ENCODE measurements around the gene DLX2.

DNA sequence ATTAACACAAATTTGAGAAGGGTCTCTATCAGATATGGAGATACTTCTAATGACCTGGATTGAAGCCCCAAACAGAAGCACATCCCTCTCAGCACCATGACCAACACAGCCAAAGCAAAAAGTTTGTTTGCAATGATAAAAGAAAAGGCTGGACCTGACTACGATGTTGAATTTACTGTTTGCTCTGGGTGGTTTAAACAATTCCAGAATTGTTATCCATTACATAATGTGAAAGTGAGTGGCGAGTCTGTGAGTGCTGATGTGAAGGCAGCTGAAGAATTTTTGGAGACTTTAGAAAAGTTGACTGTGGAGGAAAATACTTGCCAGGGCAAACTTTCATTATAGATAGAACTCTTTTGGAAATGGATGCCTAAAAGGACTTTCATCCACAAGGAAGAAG, 17.4 kb upstream of the DLX2 start:
- no peak for TF ChIP-seq BACH2 (CRISPR knock-in tag; IDR thresholded peaks at IDR 0.05; ENCODE audit: borderline replicate concordance)
- TF ChIP-seq, protein P1, sequence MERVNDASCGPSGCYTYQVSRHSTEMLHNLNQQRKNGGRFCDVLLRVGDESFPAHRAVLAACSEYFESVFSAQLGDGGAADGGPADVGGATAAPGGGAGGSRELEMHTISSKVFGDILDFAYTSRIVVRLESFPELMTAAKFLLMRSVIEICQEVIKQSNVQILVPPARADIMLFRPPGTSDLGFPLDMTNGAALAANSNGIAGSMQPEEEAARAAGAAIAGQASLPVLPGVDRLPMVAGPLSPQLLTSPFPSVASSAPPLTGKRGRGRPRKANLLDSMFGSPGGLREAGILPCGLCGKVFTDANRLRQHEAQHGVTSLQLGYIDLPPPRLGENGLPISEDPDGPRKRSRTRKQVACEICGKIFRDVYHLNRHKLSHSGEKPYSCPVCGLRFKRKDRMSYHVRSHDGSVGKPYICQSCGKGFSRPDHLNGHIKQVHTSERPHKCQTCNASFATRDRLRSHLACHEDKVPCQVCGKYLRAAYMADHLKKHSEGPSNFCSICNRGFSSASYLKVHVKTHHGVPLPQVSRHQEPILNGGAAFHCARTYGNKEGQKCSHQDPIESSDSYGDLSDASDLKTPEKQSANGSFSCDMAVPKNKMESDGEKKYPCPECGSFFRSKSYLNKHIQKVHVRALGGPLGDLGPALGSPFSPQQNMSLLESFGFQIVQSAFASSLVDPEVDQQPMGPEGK (CRISPR knock-in tag; IDR thresholded peaks at IDR 0.05; ENCODE audit: borderline replicate concordance) = no peak
- TF ChIP-seq ARNTL (CRISPR knock-in tag; IDR thresholded peaks at IDR 0.05; ENCODE audit: borderline replicate concordance, low read depth) = no peak
- no peak for TF ChIP-seq ISL1 (CRISPR knock-in tag; IDR thresholded peaks at IDR 0.05)
- TF ChIP-seq, protein P2, sequence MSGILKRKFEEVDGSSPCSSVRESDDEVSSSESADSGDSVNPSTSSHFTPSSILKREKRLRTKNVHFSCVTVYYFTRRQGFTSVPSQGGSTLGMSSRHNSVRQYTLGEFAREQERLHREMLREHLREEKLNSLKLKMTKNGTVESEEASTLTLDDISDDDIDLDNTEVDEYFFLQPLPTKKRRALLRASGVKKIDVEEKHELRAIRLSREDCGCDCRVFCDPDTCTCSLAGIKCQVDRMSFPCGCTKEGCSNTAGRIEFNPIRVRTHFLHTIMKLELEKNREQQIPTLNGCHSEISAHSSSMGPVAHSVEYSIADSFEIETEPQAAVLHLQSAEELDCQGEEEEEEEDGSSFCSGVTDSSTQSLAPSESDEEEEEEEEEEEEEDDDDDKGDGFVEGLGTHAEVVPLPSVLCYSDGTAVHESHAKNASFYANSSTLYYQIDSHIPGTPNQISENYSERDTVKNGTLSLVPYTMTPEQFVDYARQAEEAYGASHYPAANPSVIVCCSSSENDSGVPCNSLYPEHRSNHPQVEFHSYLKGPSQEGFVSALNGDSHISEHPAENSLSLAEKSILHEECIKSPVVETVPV (CRISPR knock-in tag; IDR thresholded peaks at IDR 0.05) = no peak
- TF ChIP-seq ZFP30 (CRISPR knock-in tag; IDR thresholded peaks at IDR 0.05) = no peak
